KG1 (cell line): ENCODE results near the gene IGSF3.
"Not testable (repeated sequence)": the region's sequence is repeated elsewhere in the genome, so short reads cannot be mapped to it uniquely, and the experiment has no call there.

Experiments used
- DNase-seq: peaks from one replicate; lab custom pipeline; 2025; lab: John Stamatoyannopoulos, UW

IGSF3 gene

DNA sequence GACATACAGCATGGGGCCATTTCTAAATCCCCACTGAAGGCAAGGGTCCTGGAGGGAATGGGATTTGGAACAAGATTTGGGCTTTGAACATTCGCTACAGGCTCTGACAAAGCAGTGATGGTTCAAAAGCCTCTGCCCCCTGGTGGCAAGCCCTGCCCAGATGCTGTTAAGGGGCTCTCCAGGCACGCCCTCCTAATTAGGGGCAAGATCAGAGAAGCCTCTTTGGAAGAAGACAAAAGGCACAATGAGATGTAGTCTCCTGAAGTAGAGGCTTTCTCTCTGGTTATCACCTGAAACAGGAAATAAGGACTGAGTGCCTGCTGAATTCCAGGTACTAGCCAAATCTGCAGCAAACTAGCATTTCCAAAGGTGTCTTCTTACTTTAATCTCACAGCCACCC, 37.5 kb downstream of the IGSF3 start:
- not testable (repeated sequence) for DNase-seq

DNA sequence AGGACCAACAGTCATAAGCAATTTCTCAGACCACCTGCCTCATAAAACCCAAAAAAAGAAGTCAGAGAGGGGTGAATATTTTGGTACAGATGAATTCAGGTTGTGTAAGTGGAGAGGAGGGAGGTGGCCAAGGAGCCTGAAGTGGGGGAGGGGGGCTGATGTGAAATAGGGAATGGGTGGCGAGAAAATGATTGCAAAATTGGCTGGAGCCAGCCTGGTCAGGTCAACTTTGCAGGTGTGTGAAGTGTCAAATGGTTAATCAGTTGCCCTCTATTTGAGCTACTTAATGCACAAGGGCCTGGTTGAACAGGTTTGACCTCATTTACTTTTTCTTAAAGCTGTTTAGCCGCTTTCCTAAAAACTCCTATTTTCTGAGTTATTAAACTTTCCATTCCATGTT, 38.1 kb downstream of the IGSF3 start:
- not testable (repeated sequence) for DNase-seq

DNA sequence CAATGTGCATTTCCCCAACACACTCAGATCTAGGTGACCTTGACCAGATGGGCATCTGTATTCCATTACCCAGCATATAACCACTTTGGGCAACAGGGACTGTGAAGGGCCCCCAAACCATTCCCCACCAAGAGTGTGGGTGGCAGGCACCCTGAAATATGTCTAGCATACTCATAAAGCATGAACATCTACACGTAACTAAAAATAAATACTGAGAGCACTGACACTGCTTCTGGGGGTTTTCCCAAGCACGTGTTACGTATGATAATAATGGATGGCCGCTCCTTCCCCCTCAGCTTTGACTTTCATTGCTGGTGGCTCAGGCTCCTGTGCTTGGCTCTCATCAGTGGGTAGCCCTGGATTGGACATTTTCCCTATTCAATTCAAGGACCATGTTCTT, 39.1 kb downstream of the IGSF3 start:
- DNase-seq: no peak

DNA sequence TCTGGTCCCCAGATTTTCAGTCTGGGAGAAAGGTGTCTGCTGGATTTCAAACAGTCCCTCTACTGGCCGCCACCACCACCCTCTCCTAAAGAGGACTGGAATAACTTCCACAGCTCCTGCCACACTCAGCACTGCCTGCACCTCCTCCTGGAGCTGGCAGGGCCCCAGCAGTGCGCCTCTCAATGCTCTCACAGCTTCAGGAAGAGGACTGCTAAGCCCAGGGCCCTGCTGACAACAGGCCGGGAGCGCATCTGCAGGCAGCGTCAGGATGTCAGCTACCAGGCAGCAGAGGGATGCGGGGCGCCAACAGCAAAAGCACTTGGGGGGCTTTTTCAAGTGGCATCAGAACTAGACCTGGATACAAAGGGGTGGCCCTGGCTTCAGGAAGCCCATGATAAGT, 40.2 kb downstream of the IGSF3 start:
- not testable (repeated sequence) for DNase-seq

DNA sequence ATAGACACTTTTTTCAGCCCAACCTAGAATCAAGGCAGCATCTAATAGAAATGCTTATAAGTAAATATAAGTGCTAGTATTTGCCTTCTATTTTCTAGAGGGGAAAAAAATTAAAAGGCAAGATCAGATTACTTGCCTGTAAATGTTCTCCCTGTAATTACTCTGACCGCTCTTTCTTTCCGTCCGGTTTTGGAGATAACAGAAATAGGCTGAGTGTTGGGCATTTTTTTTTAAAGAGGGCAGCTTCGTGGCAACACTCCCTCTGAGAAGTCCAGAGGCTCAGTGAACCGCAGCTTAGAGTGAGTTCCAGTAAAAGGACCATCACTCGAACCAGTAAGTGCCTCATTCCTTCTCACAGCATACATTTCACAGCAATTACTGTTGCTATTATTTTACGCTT, 40.6 kb downstream of the IGSF3 start:
- not testable (repeated sequence) for DNase-seq

DNA sequence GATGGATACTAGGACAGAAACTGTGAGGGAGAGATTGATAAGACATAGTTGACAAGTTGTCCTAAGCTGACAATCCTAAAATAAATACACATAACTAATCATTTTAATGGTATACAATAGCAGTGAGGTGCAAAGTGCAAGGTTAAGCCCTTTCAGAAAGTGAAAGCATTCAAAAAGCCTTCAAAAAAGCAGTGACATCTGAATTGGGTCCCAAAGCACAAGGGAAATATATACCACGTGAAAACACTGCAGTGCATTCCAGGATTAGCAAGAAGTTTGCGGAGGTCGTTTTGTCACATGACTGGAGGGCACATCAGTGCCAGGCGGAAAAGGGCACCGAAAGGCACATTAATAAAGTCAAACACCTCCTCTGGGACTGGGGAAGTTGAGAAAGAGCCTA, 42.4 kb downstream of the IGSF3 start:
- not testable (repeated sequence) for DNase-seq

DNA sequence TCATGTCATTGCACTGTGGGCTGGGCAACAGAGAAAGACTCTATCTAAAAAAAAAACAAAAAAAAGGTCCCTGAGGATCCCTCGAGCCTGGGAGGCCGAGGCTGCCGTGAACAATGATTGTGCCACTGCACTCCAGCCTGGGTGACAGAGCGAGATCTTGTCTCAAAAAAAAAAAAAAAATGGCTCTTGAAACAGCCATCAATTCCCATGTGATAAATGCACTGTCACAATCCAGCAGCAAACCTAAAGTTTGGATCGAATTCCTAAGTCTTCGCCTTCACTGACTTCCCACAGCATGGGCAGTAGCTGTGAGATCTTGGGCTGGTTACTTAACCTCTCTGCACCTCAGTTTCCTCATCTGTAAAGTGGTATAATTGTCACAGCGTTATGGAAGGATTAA, 43.5 kb downstream of the IGSF3 start:
- DNase-seq: no peak

DNA sequence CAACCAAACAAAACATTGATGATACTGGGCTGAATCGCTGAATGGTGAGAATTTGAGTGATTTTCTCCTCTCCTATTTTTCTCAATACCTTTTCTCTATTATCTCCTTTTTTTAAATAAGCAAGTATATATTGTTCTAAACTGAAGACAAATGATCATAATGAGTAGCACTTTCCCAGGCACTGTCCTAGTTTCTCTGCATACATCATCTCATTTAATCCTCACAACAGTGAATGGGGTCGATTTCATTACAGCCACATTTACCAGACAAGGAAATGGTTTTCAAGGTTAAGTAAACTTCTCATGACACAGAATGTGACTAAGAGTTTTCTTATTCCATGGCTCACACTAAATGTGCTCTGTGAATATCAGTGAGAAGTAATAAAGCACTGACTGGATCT, 45.0 kb downstream of the IGSF3 start:
- not testable (repeated sequence) for DNase-seq

DNA sequence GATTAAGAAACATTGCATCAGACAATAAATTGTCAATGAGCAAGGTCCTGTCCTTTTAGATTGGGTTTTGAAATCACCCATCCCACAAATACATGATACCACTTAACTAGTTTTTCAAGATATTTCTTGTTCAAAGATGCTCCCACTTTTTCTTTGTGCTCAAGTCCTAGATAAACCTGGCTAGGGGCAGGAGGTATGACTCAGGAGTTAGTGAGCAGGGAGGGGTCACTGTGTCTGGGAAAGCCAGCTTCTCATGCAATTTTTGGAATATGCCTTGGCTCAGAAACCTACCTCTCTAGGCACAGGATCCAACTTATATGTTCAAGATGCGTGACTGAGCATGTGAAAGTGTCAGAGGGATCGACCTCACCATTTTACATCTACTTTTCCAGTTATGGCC, 45.8 kb downstream of the IGSF3 start:
- not testable (repeated sequence) for DNase-seq

DNA sequence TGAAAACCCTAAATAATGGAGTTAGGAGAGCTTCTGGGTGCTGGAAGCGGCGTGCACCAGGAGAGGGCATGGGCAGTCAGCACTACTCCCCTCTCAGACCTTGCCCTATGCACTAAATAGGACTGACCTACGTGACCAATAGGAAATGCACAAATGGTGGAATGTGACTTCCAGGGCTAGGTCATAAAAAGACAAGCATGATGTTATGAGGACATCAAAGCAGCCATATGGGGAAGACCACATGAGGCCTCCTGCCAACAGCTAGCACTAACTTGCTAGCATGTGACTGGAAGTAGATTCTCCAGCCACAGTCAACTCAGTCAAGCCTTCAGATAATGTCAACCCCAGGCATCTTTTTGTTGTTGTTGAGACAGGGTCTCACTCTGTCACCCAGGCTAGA, 47.1 kb downstream of the IGSF3 start:
- DNase-seq: not testable (repeated sequence)

DNA sequence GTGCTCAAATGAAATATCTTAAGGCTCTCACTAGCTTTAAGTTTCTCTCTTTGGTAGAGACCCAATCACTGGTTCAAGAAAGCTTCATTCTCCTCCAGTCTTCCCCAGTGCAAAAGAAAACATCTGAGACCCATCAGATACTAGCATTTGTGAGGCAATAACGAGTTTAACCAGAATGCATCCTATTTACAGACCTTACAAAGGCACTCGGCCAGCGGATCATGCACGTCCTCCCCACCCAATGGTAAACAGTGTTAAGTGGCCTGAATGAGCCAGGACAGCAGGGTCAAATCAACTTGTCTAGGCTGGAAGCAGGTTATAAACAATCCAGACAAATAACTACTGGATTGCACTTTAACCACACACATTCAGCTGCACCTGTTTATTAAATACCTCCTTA, 48.4 kb downstream of the IGSF3 start:
- not testable (repeated sequence) for DNase-seq

DNA sequence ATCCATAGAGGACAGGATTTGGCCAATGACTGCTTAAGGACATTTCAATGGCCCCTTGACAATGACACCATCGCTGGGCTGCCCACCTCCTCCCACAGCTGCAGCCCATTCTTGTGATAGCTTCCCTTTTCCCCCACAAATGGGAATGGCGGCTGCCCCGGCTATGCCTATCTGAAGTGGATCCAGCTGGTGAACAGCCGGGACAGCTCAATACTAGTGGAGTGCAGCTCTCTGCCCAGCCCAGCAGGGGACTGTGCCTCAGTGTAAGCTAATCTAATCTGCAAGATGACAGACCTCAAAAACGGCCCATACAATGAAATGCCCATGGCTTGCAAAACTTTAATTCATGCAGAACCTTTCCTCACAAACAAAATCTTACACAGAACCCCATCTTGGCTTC, 49.7 kb downstream of the IGSF3 start:
- DNase-seq: not testable (repeated sequence)

DNA sequence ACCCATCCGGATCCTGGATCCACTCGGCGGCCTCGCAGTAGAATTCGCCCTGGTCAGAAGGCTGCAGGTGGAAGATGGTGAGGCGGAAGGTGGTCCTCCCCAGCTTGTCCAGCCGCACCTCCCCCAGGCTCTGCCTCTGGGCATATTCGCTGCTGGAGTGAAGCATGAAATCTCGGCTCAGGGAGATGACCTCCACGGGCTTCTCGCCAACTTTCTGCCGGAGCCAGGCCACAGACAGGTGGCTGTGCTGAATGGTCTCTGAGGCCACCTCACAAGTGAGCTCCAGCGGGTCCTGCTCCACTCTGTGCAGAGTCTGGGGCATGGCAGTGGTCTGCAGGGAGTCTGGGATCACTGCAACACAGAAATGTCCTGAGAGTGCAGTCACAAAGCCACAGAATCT, 53.7 kb downstream of the IGSF3 start:
- DNase-seq: not testable (repeated sequence)

DNA sequence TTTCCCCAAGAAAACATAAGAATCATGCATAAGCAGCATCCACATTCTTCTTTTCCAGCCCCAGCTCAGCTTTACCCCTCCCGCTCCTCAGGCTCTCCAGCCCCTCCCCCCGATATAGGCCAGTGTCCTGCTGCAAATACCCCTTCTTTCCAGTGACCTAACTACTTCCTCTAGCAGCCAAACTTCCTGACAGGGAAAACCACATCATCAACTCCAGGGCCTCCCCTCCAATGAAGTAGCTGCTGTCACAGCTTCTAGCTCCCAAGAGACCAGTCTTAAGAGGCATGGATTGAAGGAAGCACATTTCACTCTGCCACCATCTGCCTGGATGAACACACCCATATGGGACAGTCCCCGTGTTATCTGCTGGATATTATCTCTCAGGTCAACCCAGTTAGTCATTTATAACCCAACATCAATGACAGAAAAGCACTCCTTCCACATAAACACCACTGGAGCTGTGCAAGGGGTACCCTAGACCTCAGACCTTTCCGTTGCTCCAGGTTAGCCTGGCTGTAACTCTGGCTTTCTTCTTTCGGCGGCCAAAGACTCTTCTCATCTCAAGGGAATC, 57.6 kb downstream of the IGSF3 start:
- not testable (repeated sequence) for DNase-seq

DNA sequence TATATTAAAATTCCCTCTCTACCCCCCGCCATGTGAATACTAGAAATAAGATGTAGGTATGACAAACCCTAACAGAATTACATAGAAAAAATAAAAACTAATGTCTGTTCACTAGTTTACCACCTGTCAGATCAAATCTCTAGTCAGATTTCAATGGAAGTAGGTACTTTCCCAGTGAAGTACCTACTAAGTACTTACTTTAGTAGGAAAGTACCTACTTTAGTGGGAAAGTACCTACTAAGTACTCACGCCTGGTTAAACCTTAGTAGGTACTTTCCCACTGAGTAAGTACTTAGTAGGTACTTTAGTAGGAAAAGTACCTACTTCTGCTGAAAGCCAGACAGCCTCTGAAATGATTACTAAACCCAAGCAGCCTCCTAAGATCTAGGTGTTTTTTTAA, 58.7 kb downstream of the IGSF3 start:
- not testable (repeated sequence) for DNase-seq

DNA sequence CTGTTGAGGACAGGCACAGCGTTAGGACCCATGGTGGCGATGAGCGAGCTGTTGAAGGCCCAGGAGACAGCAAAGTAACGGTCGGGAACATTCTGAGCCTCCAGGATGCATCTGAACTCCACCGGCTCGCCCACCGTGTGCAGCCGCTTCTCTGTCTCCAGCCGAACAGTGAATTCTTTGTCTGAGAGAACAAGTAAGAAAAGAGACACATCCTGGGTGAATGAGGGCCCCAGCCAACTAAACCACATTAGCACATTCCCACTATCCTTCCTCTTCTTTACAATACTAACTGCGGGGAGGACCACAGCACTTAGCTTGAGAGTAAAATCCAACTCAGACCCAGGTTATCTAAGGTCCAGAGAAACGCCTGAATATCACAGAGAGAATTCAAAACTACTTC, 59.4 kb downstream of the IGSF3 start:
- not testable (repeated sequence) for DNase-seq

DNA sequence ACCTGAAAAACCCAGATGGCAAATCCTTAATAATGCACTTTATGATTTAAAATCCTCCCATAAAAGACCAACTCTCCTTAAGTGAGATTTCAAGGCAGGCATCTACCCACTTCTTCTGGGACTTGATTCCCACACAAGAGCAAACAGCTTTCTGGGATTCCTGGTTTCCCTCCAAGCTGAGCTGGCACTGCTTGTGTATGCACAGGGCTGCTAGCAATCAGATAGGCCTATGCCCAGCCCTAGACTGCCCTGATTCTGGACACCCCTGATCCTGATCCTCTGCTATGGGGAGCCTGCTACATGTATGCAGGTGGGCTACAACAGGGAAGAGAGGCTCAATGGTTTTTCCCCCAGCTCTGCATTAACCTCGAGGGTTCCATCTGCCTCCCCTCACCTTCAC, 60.1 kb downstream of the IGSF3 start:
- DNase-seq: not testable (repeated sequence)

DNA sequence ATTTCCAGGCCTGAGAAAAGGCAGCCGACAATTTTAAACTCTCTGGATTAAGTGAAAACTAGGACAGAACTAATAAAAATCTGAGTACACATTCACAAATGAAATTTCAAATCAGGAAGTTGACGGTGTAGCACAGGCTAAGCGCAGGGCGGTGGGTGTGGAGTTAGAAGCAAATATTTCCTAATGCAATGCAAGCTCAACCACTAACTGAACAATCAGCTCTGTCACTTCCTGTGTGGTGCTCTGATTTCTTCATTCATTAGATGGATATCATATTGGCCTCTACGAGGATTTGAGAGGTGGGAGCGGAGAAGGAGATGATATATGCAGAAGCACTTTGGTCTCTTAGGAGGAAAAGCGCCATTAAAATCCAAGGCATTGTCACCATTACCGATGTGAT, 61.5 kb downstream of the IGSF3 start:
- DNase-seq: not testable (repeated sequence)

DNA sequence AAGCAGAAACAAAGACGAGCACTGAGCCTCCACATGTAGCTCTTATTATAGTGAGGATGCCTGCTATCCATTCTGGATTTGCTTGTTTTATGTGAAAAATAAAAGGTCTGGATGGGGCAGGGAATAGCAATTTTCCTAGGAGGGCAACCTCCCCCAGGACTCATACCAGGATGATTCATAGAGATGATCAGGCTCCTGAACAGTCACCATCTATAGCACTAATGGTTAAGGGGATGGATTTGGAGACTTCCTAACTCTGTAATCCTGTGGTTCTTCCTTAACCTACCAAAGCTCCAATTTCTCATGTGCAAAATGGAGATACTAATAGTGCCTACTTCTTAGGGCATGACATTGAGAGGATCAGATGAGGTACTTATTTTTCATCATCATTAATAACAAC, 62.2 kb downstream of the IGSF3 start:
- no peak for DNase-seq

DNA sequence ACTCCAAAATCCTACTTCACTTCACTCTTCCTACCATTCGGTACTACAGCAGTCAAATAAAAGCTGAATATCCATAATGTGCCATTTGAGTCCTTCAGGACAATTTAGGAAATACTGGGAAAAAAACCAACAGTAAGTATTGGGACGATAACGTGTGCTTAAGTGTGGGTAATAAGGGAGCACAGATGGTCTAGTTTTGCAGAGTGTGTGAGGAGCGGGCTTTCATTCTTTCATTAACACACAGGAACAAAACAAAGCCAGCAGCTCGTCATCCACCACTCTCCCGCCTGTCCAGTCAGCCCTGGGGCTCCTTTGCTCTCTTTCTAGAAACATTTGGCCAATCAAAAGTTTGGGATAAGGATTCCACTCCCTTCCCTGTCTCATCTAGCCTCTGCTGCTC, 63.1 kb downstream of the IGSF3 start:
- DNase-seq: not testable (repeated sequence)

DNA sequence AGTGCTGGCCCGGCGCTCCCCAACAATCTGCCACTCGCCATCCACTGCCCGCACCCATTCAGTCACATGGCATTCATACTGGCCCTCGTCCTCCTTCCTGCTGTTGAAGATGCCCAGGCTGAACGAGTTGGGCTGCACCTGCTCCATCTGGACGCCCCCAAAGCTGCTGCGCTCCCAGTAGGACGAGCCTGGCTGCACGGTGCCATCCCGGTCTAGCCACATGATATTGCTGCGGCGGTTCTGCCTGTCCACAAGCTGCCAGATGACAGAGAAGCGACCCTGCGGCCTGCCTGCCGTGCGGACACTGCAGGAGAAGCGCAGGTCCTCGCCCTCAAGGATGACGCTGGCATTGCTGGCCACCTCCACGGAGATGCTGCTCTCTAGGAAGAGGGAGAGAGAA, 63.9 kb downstream of the IGSF3 start:
- DNase-seq: not testable (repeated sequence)

DNA sequence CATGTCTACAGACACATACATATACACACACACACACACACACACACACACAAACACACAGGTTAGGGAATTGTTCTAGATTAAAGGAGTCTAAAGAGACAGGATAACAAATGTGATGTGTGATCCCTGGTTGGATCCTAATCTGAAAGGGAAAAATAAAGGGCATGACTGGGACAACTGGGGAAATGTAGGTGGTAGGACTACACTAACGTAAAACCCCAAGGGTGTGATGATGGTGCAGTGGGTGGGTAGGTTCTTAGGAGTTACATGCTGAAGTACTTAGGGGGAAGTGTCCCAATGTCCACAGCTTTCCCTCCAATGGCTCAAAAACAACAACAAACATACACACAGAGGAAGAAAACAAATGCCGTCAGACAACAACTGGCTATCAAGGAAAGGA, 68.2 kb downstream of the IGSF3 start:
- DNase-seq: not testable (repeated sequence)

DNA sequence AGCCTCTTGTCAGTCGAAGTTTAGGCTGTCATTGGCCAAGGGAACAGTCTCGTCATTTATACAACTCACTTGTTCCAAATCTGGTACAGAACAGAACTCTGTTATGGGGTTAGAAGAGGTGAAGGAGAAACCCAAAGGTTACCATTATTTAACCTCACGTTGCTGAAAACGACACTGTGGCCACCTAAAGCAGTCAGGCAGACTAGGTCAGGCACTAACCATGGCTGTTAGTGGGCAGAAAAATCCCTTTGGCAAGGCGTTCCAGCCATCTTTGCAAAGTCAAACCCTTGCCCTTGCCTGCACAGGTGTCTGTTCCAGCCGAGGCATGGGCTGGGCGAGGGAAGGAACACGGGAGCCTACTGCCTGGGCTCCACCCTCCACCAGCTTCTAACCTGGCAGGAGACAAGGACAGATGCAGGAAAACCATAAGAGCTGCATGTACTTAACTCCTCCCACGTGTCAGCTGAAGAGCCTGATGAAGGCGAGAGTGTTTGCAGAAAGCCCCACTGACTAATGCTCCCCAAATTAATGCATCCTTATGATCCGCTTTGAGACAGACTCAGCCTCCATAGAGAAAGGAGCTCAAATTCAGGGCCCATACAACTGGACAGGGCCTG, 69.0 kb downstream of the IGSF3 start:
- DNase-seq: not testable (repeated sequence)

DNA sequence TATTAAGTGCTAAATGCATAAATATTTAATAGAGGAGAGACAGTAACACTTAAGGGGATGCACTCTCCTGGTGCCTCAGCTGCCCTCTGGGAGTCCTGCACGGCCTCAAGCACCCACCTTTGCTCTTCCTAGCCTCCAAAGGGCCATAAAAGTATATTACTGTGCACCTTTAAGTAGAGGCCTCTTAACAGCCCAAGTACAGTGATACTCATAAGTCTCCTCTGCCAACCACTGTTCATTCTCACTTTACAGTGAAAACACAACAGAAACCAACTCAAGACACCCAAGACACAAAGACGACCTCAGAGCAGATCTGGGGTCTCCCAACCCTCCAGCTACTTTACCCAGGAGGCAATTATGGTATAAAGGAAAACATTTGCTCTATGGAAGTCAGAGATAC, 70.1 kb downstream of the IGSF3 start:
- DNase-seq: not testable (repeated sequence)
